Smooth muscle cell (in vitro differentiated cells): ENCODE results near the gene ADCY5. TPM values are rescaled to one million over a fixed set of nuclear protein-coding genes. Genes with fewer than 3 reads are reported as not detected.

Source experiments
- DNase-seq: peaks from one replicate; lab custom pipeline; 2025; ENCODE audit not compliant: unreplicated experiment; lab: John Stamatoyannopoulos, UW
- H2AFZ ChIP-seq: fragments of 200-600 bp; sonication (generic); 2 replicates; pipeline ENCODE4 v1.6.0; 2016; ENCODE audit warnings: antibody characterized with exemption, low read depth, mild to moderate bottlenecking
- H3F3A ChIP-seq: fragments of 200-600 bp; sonication (generic); 2 replicates; pipeline ENCODE4 v1.6.0; 2017; ENCODE audit warnings: antibody characterized with exemption, low read depth
- H3K27ac ChIP-seq: fragments of 200-600 bp; sonication (generic); 2 replicates; pipeline ENCODE4 v1.5.1; 2016; ENCODE audit warnings: low read depth, mild to moderate bottlenecking
- H3K27me3 ChIP-seq: fragments of 200-600 bp; sonication (generic); 2 replicates; pipeline ENCODE4 v1.6.1; 2016; ENCODE audit warnings: low read depth, mild to moderate bottlenecking
- H3K36me3 ChIP-seq: fragments of 200-600 bp; sonication (generic); 2 replicates; pipeline ENCODE4 v1.5.1; 2016; ENCODE audit warnings: low read depth
- H3K4me1 ChIP-seq: fragments of 200-600 bp; sonication (generic); 2 replicates; pipeline ENCODE4 v1.5.1; 2016; ENCODE audit warnings: low read depth
- H3K4me2 ChIP-seq: fragments of 200-600 bp; sonication (generic); 2 replicates; pipeline ENCODE4 v1.6.0; 2016; ENCODE audit warnings: mild to moderate bottlenecking
- H3K4me3 ChIP-seq: fragments of 200-600 bp; sonication (generic); 2 replicates; pipeline ENCODE4 v1.5.1; 2016; ENCODE audit warnings: mild to moderate bottlenecking
- H3K79me2 ChIP-seq: fragments of 200-600 bp; sonication (generic); 2 replicates; pipeline ENCODE4 v1.6.0; 2016; ENCODE audit warnings: low read depth, mild to moderate bottlenecking
- H3K9ac ChIP-seq: fragments of 200-600 bp; sonication (generic); 2 replicates; pipeline ENCODE4 v1.6.0; 2016; ENCODE audit warnings: low read depth
- H3K9me3 ChIP-seq: fragments of 200-600 bp; sonication (generic); replicated peaks from 2 replicates; pipeline ENCODE4 v1.5.1; 2016; ENCODE audit warnings: low read depth
- H4K20me1 ChIP-seq: fragments of 200-600 bp; sonication (generic); 2 replicates; pipeline ENCODE4 v1.6.0; 2016; ENCODE audit warnings: low read depth
- WGBS: methylation state at CpG from one replicate; pipeline ENCODE4 v1.1.7; 2016; ENCODE audit warnings: low lambda C conversion rate; 5-methylcytosine and 5-hydroxymethylcytosine counted together
- polyA plus RNA-seq: library from polyadenylated mRNA; unstranded; fragments of >200 nt; fragmentation: Nextera tagmentation; extraction: Ambion mirVana; gene quantifications from 2 replicates; pipeline ENCODE4 v1.2.1, GENCODE V29; 2016
- total RNA-seq: library from RNA; depleted of rRNA; stranded (reverse); fragments of >200 nt; gene quantifications from 2 replicates; pipeline ENCODE4 v1.2.3, GENCODE V29; 2014
- TF ChIP-seq, protein P1 (sequence below): fragments of 200-600 bp; sonication (generic); IDR thresholded peaks from 2 replicates; pipeline ENCODE4 v1.5.1; 2017; ENCODE audit warnings: borderline replicate concordance, mild to moderate bottlenecking, antibody characterized with exemption; ENCODE audit not compliant: insufficient read depth, poor library complexity, severe bottlenecking

ADCY5 gene
- total and polyA plus RNA-seq, 2 experiments from 2014 or later: 0.50 to 0.58 TPM

DNA sequence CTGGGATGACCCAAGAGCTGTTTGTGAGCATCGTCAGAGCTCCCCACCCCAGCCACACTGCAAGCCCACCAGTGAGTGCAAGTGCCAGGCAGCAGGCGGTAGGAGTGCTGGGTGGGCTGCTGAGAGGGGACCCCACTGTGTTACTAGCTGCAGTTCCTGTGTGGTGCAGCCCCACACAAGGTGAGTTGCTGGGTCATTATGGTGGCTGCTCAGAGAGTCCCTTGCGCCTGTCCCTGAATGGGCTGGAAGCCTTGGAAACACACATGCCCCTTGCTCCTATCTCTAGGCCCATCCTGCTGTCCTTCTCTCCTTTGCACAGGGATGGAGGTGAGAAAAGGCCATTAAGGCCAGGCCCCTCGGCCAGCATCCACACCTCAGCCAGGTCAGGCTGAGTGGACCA lies 163.4 kb downstream of the ADCY5 start:
- H3K9ac ChIP-seq: no peak overlapping the region
- H2AFZ ChIP-seq: no peak overlapping the region
- H3K4me3 ChIP-seq: no peak overlapping the region
- no peaks in the 10 kb centered on the region for H3K9me3 ChIP-seq
- no peaks in the 10 kb centered on the region for H3K79me2 ChIP-seq
- no peaks in the 10 kb centered on the region for H3K36me3 ChIP-seq
- no peaks in the 10 kb centered on the region for H3F3A ChIP-seq
- no peaks in the 10 kb centered on the region for H3K27me3 ChIP-seq
- no peaks in the 10 kb centered on the region for H4K20me1 ChIP-seq
- H3K4me1 ChIP-seq: no peaks in the 10 kb centered on the region
- no peak for DNase-seq
- H3K4me2 ChIP-seq: no peak overlapping the region
- H3K27ac ChIP-seq: no peak overlapping the region
- 79% methylated on average over 4 of the region's 4 CpGs for WGBS
- TF ChIP-seq, protein P1, sequence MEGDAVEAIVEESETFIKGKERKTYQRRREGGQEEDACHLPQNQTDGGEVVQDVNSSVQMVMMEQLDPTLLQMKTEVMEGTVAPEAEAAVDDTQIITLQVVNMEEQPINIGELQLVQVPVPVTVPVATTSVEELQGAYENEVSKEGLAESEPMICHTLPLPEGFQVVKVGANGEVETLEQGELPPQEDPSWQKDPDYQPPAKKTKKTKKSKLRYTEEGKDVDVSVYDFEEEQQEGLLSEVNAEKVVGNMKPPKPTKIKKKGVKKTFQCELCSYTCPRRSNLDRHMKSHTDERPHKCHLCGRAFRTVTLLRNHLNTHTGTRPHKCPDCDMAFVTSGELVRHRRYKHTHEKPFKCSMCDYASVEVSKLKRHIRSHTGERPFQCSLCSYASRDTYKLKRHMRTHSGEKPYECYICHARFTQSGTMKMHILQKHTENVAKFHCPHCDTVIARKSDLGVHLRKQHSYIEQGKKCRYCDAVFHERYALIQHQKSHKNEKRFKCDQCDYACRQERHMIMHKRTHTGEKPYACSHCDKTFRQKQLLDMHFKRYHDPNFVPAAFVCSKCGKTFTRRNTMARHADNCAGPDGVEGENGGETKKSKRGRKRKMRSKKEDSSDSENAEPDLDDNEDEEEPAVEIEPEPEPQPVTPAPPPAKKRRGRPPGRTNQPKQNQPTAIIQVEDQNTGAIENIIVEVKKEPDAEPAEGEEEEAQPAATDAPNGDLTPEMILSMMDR: no peak

DNA sequence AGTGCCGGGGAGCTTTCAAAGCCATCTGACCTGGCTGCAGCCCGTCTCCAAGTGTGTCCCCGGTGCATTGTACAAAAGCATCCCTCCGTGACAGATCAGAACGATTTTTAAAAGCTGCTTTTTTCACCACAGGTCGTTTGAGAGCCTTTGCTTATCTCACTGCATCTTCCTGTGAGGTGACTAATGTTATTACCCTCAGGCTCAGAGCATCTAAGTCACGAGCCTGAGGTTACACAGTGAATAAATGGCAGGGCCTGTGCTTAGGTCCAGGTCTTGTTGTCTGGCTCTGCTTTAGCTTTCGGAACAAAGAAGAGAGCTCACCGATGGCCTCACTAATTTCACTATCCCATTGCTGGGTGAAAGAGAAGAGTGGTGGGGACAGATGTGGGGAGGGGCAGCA lies 163.8 kb downstream of the ADCY5 start:
- DNase-seq: no peak
- 60% methylated on average over 9 of the region's 9 CpGs for WGBS

DNA sequence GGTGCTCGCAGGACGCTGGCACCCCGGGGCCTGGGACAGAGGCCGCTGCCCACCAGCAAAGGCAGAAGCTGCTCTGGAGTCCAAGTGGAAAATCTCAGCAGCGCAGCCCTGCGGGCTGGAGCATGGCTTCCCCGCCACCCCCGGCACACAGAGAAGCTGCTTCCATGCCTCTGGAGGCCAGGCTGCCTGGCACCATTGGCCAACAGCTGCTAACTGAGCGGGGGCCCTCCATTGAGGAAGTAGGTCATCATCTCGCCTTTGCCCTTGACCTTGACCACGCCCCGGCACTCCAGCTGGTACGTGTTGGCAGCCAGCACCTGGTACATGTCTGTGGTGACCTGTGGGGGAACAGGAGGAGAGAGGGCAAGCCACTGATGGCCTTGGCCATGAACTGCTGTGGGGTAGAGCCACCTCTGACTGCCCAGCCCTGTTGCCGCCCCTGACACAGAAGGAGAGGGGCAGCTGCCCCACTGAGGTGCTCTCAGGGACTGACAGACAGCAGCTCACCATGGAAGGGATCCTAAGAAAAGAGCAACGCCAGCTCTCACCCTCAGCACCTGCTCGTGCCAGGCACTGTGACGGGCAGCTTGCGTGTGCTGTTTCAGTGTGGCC lies 164.4 kb downstream of the ADCY5 start:
- Histone ChIP-seq H3K4me1 (no peaks in the 10 kb centered on the region), H3F3A (no peaks in the 10 kb centered on the region), H2AFZ (no peak overlapping the region), H3K4me3 (no peak overlapping the region), H3K4me2 (no peak overlapping the region), H3K79me2 (no peaks in the 10 kb centered on the region), H3K36me3 (no peaks in the 10 kb centered on the region), H3K9ac (no peak overlapping the region), H3K27me3 (no peaks in the 10 kb centered on the region), H3K9me3 (no peaks in the 10 kb centered on the region), H4K20me1 (no peaks in the 10 kb centered on the region), H3K27ac (no peak overlapping the region)
- TF ChIP-seq, protein P1: no peak
- 92% methylated on average over 18 of the region's 18 CpGs for WGBS
- no peak for DNase-seq

More for the DNA sequence above, 163.8 kb downstream of the ADCY5 start:
- H3K36me3 ChIP-seq: no peaks in the 10 kb centered on the region
- no peaks in the 10 kb centered on the region for H3K9me3 ChIP-seq
- H3K4me2 ChIP-seq: no peak overlapping the region
- no peaks in the 10 kb centered on the region for H3K4me1 ChIP-seq
- H3K27me3 ChIP-seq: no peaks in the 10 kb centered on the region
- H3K27ac ChIP-seq: no peak overlapping the region
- no peaks in the 10 kb centered on the region for H3F3A ChIP-seq
- TF ChIP-seq, protein P1: no peak
- no peaks in the 10 kb centered on the region for H3K79me2 ChIP-seq
- H2AFZ ChIP-seq: no peak overlapping the region
- H3K4me3 ChIP-seq: no peak overlapping the region
- H4K20me1 ChIP-seq: no peaks in the 10 kb centered on the region
- no peak overlapping the region for H3K9ac ChIP-seq
